HUES48 (cell line): ENCODE data around the gene POLR2C.
"Not testable (repeated sequence)": the region's sequence is repeated elsewhere in the genome, so short reads cannot be mapped to it uniquely, and the experiment has no call there.

Source experiments
- H3K27ac ChIP-seq: one replicate; pipeline ENCODE4 v1.7.0; 2013; ENCODE audit warnings: low read depth, low read length, inconsistent platforms
- H3K27me3 ChIP-seq: 2 replicates; pipeline ENCODE4 v1.6.1; 2013; ENCODE audit warnings: mild to moderate bottlenecking, low read length; ENCODE audit not compliant: control insufficient read depth, insufficient read depth
- H3K36me3 ChIP-seq: 2 replicates; pipeline ENCODE4 v1.6.1; 2013; ENCODE audit warnings: low read length; ENCODE audit not compliant: control insufficient read depth, insufficient read depth
- H3K4me1 ChIP-seq: 2 replicates; pipeline ENCODE4 v1.6.1; 2013; ENCODE audit warnings: mild to moderate bottlenecking, low read length; ENCODE audit not compliant: control insufficient read depth, insufficient read depth
- H3K4me3 ChIP-seq: 2 replicates; pipeline ENCODE4 v1.5.1; 2013; ENCODE audit warnings: mild to moderate bottlenecking, low read depth, low read length
- H3K9ac ChIP-seq: 2 replicates; pipeline ENCODE4 v1.6.1; 2013; ENCODE audit warnings: mild to moderate bottlenecking, low read depth, low read length, moderate library complexity
- H3K9me3 ChIP-seq: 2 replicates; pipeline ENCODE4 v1.6.1; 2013; ENCODE audit warnings: low read length; ENCODE audit not compliant: control insufficient read depth, insufficient read depth

Gene POLR2C

GRCh38 chr16:57497121-57497520 lies 34.6 kb downstream of the POLR2C start:
- no peak overlapping the region for H3K4me3 ChIP-seq
- H3K27me3 ChIP-seq, result no peaks in the 10 kb centered on the region
- no peaks in the 10 kb centered on the region for H3K36me3 ChIP-seq
- no peak overlapping the region for H3K27ac ChIP-seq
- no peaks in the 10 kb centered on the region for H3K9me3 ChIP-seq
- H3K4me1 ChIP-seq, result no peaks in the 10 kb centered on the region
- H3K9ac ChIP-seq, result no peak overlapping the region

- H3K4me1 ChIP-seq, result no peaks in the 10 kb centered on the region
- H3K27ac ChIP-seq, result no peak overlapping the region
- H3K9ac ChIP-seq, result no peak overlapping the region
- no peaks in the 10 kb centered on the region for H3K36me3 ChIP-seq
- H3K27me3 ChIP-seq, result no peaks in the 10 kb centered on the region
- no peak overlapping the region for H3K4me3 ChIP-seq
- no peaks in the 10 kb centered on the region for H3K9me3 ChIP-seq
Observed at GRCh38 chr16:57498031-57498430, 35.6 kb downstream of the POLR2C start.

GRCh38 chr16:57499941-57500340 lies 37.5 kb downstream of the POLR2C start:
- not testable (repeated sequence) for H3K9me3 ChIP-seq, H3K4me3 ChIP-seq, H3K27ac ChIP-seq, H3K4me1 ChIP-seq, H3K36me3 ChIP-seq, H3K9ac ChIP-seq, H3K27me3 ChIP-seq

- no peak overlapping the region for H3K4me3 ChIP-seq
- H3K27me3 ChIP-seq, result no peaks in the 10 kb centered on the region
- no peaks in the 10 kb centered on the region for H3K4me1 ChIP-seq
- no peak overlapping the region for H3K27ac ChIP-seq
- H3K36me3 ChIP-seq, result no peaks in the 10 kb centered on the region
- H3K9ac ChIP-seq, result no peak overlapping the region
- H3K9me3 ChIP-seq, result no peaks in the 10 kb centered on the region
Observed at GRCh38 chr16:57500578-57501111, 38.2 kb downstream of the POLR2C start.

GRCh38 chr16:57501492-57501891 lies 39.0 kb downstream of the POLR2C start:
- H3K9me3 ChIP-seq, result no peaks in the 10 kb centered on the region
- H3K9ac ChIP-seq, result no peak overlapping the region
- H3K27me3 ChIP-seq, result no peaks in the 10 kb centered on the region
- H3K4me3 ChIP-seq, result no peak overlapping the region
- H3K27ac ChIP-seq, result no peak overlapping the region
- H3K36me3 ChIP-seq, result no peaks in the 10 kb centered on the region
- H3K4me1 ChIP-seq, result no peaks in the 10 kb centered on the region

- H3K27me3 ChIP-seq, result no peaks in the 10 kb centered on the region
- H3K27ac ChIP-seq, result no peak overlapping the region
- H3K4me3 ChIP-seq, result no peak overlapping the region
- no peak overlapping the region for H3K9ac ChIP-seq
- H3K9me3 ChIP-seq, result no peaks in the 10 kb centered on the region
- no peaks in the 10 kb centered on the region for H3K36me3 ChIP-seq
- H3K4me1 ChIP-seq, result peaks cover 3% of the 10 kb centered on the region
Observed at GRCh38 chr16:57502048-57502775, 39.7 kb downstream of the POLR2C start.

- H3K9ac ChIP-seq, result no peak overlapping the region
Observed at GRCh38 chr16:57503366-57503765, 40.9 kb downstream of the POLR2C start.

GRCh38 chr16:57504001-57504400 lies 41.5 kb downstream of the POLR2C start:
- H3K36me3 ChIP-seq, result no peaks in the 10 kb centered on the region
- no peak overlapping the region for H3K4me3 ChIP-seq
- H3K4me1 ChIP-seq, result peaks cover 10% of the 10 kb centered on the region
- no peaks in the 10 kb centered on the region for H3K9me3 ChIP-seq
- H3K9ac ChIP-seq, result no peak overlapping the region
- no peaks in the 10 kb centered on the region for H3K27me3 ChIP-seq
- no peak overlapping the region for H3K27ac ChIP-seq

More at GRCh38 chr16:57503366-57503765, 40.9 kb downstream of the POLR2C start:
- peaks cover 10% of the 10 kb centered on the region for H3K4me1 ChIP-seq
- H3K9me3 ChIP-seq, result no peaks in the 10 kb centered on the region
- H3K36me3 ChIP-seq, result no peaks in the 10 kb centered on the region
- no peak overlapping the region for H3K27ac ChIP-seq
- H3K27me3 ChIP-seq, result no peaks in the 10 kb centered on the region
- H3K4me3 ChIP-seq, result no peak overlapping the region

GRCh38 chr16:57504491-57504890 lies 42.0 kb downstream of the POLR2C start:
- Histone ChIP-seq H3K27me3 (no peaks in the 10 kb centered on the region), H3K36me3 (no peaks in the 10 kb centered on the region), H3K27ac (no peak overlapping the region), H3K9me3 (no peaks in the 10 kb centered on the region), H3K4me1 (peaks cover 10% of the 10 kb centered on the region), H3K9ac (no peak overlapping the region), H3K4me3 (no peak overlapping the region)

- Histone ChIP-seq H3K9ac (no peak overlapping the region), H3K27ac (no peak overlapping the region), H3K4me3 (no peak overlapping the region), H3K9me3 (no peaks in the 10 kb centered on the region), H3K36me3 (no peaks in the 10 kb centered on the region), H3K27me3 (no peaks in the 10 kb centered on the region), H3K4me1 (peaks cover 10% of the 10 kb centered on the region)
Observed at GRCh38 chr16:57505169-57505568, 42.7 kb downstream of the POLR2C start.

GRCh38 chr16:57507136-57508034 lies 44.9 kb downstream of the POLR2C start:
- Histone ChIP-seq H3K27me3 (no peaks in the 10 kb centered on the region), H3K4me1 (peaks cover 10% of the 10 kb centered on the region), H3K9ac (no peak overlapping the region), H3K4me3 (no peak overlapping the region), H3K36me3 (no peaks in the 10 kb centered on the region), H3K9me3 (no peaks in the 10 kb centered on the region), H3K27ac (no peak overlapping the region)
